Measurements from ENCODE around the gene OSBP2.

- TF ChIP-seq CTCF (IDR thresholded peaks at IDR 0.05), result no peak
- TF ChIP-seq ZFX (IDR thresholded peaks at IDR 0.05; ENCODE audit: borderline replicate concordance), result no peak
These were observed 232.0 kb downstream of the OSBP2 start for GRCh38 chr22:30926706-30927105.

All from 22Rv1 (cell line).